ENCODE results near the gene AFAP1L2. TPM values are rescaled to one million over a fixed set of nuclear protein-coding genes. Genes with fewer than 3 reads are reported as not detected.
A peak's percentile ranks its signal among the peaks of the same experiment; 100 is the strongest.

Gene AFAP1L2
- total and polyA plus RNA-seq, 7 experiments from 2014 or later, result 0.56 to 3.0 (median 1.5) TPM

DNA sequence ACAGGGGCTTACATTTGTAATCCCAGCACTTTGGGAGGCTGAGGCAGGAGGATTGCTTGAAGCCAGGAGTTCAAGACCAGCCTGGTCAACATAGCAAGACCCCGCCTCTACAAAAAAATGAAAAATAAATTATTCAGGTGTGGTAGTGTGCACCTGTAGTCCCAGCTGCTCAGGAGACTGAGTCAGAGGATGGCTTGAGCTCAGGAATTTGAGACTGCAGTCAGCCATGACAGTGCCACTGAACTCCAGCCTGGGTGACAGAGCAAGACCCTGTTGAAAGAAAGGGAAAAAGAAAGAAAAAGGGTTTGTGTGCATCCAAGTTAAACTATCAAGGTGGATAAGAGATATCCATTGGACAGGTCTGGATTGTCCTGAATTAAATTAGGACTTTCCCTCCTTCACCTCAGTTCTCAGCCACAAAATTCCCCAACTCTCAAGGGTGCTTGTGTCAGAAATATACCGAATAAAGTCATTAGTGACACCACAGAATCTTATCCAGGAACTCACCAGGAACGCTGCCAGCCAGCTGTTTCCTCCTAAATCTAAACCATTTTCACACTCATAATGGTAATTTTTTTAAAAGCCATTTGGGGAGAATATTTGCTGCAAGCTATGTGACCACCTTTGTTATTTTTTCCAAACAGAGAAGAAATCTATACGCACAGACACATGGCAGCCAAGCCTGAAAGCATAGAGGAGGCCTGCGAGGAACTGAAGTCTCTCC, 12.0 kb downstream of the AFAP1L2 start:
- Mint-ChIP-seq H3K4me3 (no peak overlapping the region), H3K27me3 (peaks cover 6 to 36% (median 32%) of the 10 kb centered on the region in 5 donors), H3K36me3 (peaks cover 0 to 6% (median 0%) of the 10 kb centered on the region in 5 donors), H3K9me3 (peaks cover 0 to 11% (median 0%) of the 10 kb centered on the region in 11 donors), H3K4me1 (peaks cover 0 to 18% (median 0%) of the 10 kb centered on the region in 7 donors), H3K27ac (no peak overlapping the region)
- peaks cover 0 to 4% of the 10 kb centered on the region in 2 donors for H3K27me3 ChIP-seq (ENCODE audit: control insufficient read depth in 2 of 2, insufficient read depth in 2 of 2, low read length in 2 of 2)
- ChIA-PET CTCF (no interaction called here), POLR2A (no interaction called here)
- DNase-seq, result no peak
- no peak overlapping the region for H3K4me3 ChIP-seq (ENCODE audit: low read length)
- no peak overlapping the region for H3K27ac ChIP-seq (ENCODE audit: low read depth, low read length)
- intact Hi-C loops (cut with micrococcal nuclease), result no loop called here
- no peak for ATAC-seq
- no peaks in the 10 kb centered on the region for H3K36me3 ChIP-seq (ENCODE audit: control insufficient read depth in 2 of 3, insufficient read depth in 3 of 3, low read length in 3 of 3)
- no peaks in the 10 kb centered on the region for H3K9me3 ChIP-seq (ENCODE audit: control insufficient read depth in 2 of 3, low read length in 3 of 3)
- H3K4me1 ChIP-seq (ENCODE audit: control insufficient read depth in 2 of 2, insufficient read depth in 2 of 2, low read length in 2 of 2), result no peaks in the 10 kb centered on the region

DNA sequence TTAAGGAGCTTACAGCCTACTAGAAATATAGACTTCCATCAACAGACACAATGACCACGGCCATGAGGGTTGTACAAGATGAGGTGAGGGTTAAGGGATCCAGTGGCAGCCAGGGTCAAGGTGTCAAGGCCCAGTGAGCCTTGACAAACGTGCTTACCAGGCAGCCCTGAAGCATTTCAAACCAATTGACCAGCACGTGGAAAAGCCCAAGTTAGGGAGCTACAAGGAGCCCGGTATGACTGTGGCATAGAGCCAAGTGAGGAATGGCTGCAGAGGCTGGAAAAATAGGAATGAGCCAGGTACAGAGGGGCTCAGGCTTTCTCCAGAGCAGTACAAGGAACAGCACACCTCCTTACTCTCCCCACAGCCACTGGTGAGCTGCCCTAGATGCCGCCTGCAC, 12.7 kb downstream of the AFAP1L2 start:
- Histone ChIP-seq H3K36me3 (ENCODE audit: control insufficient read depth in 2 of 3, insufficient read depth in 3 of 3, low read length in 3 of 3) (no peaks in the 10 kb centered on the region), H3K4me1 (ENCODE audit: control insufficient read depth in 2 of 2, insufficient read depth in 2 of 2, low read length in 2 of 2) (no peaks in the 10 kb centered on the region), H3K27me3 (ENCODE audit: control insufficient read depth in 2 of 2, insufficient read depth in 2 of 2, low read length in 2 of 2) (peaks cover 0 to 4% of the 10 kb centered on the region in 2 donors), H3K4me3 (ENCODE audit: low read length) (no peak overlapping the region), H3K27ac (ENCODE audit: low read depth, low read length) (no peak overlapping the region), H3K9me3 (ENCODE audit: control insufficient read depth in 2 of 3, low read length in 3 of 3) (no peaks in the 10 kb centered on the region)
- DNase-seq (no peak), ATAC-seq (no peak)
- ChIA-PET CTCF (no interaction called here), POLR2A (no interaction called here)
- H3K9me3 Mint-ChIP-seq, result peaks cover 0 to 11% (median 0%) of the 10 kb centered on the region in 11 donors
- peaks cover 6 to 33% (median 27%) of the 10 kb centered on the region in 5 donors for H3K27me3 Mint-ChIP-seq
- intact Hi-C loops (cut with micrococcal nuclease), result no loop called here
- H3K36me3 Mint-ChIP-seq, result peaks cover 0 to 6% (median 0%) of the 10 kb centered on the region in 5 donors
- H3K4me3 Mint-ChIP-seq, result no peak overlapping the region
- H3K27ac Mint-ChIP-seq, result peak overlapping the region in 1 of 9 donors; percentile 5
- H3K4me1 Mint-ChIP-seq, result peaks cover 0 to 13% (median 0%) of the 10 kb centered on the region in 7 donors

GRCh38 chr10:114389426-114389825, 14.9 kb downstream of the AFAP1L2 start:
- Histone ChIP-seq H3K27me3 (ENCODE audit: control insufficient read depth in 2 of 2, insufficient read depth in 2 of 2, low read length in 2 of 2) (no peaks in the 10 kb centered on the region), H3K4me3 (ENCODE audit: low read length) (no peak overlapping the region), H3K27ac (ENCODE audit: low read depth, low read length) (no peak overlapping the region), H3K36me3 (ENCODE audit: control insufficient read depth in 2 of 3, insufficient read depth in 3 of 3, low read length in 3 of 3) (no peaks in the 10 kb centered on the region), H3K4me1 (ENCODE audit: control insufficient read depth in 2 of 2, insufficient read depth in 2 of 2, low read length in 2 of 2) (no peaks in the 10 kb centered on the region), H3K9me3 (ENCODE audit: control insufficient read depth in 2 of 3, low read length in 3 of 3) (no peaks in the 10 kb centered on the region)
- Mint-ChIP-seq H3K27me3 (peaks cover 0 to 29% (median 10%) of the 10 kb centered on the region in 5 donors), H3K36me3 (peaks cover 0 to 6% (median 0%) of the 10 kb centered on the region in 5 donors), H3K4me1 (peaks cover 0 to 9% (median 0%) of the 10 kb centered on the region in 7 donors), H3K9me3 (peaks cover 0 to 11% (median 0%) of the 10 kb centered on the region in 11 donors), H3K27ac (no peak overlapping the region), H3K4me3 (no peak overlapping the region)
- DNase-seq, result no peak
- POLR2A ChIA-PET, result no interaction called here
- ATAC-seq, result no peak
- intact Hi-C loops (cut with micrococcal nuclease), result no loop called here
- CTCF ChIA-PET, result no interaction called here

DNA sequence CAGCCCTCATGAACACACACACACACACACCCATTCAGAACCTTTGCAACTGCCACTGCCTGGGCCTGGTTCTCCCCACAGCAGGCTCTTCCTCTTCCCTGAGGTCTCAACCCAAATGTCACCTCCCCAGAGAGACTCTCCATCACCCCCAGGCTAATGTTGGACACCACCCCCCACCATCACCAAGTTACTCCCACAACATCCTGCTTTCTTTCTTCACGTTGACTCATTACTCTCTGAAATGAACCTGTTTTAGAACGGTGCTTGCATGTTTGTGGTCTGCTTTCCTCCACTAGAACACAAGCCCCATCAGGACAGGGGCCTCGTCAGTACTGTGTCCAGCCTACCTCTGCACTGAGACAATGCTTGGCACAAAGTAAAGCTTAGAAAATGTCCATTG, 16.0 kb downstream of the AFAP1L2 start:
- H3K9me3 Mint-ChIP-seq, result peaks cover 0 to 11% (median 0%) of the 10 kb centered on the region in 11 donors
- peaks cover 0 to 20% (median 6%) of the 10 kb centered on the region in 5 donors for H3K27me3 Mint-ChIP-seq
- H3K9me3 ChIP-seq (ENCODE audit: control insufficient read depth in 2 of 3, low read length in 3 of 3), result no peaks in the 10 kb centered on the region
- H3K4me3 ChIP-seq (ENCODE audit: low read length), result no peak overlapping the region
- peak overlapping the region in 1 of 9 donors; percentile 44 for H3K27ac Mint-ChIP-seq
- no peak for DNase-seq
- H3K4me1 ChIP-seq (ENCODE audit: control insufficient read depth in 2 of 2, insufficient read depth in 2 of 2, low read length in 2 of 2), result no peaks in the 10 kb centered on the region
- peaks cover 0 to 9% (median 0%) of the 10 kb centered on the region in 7 donors for H3K4me1 Mint-ChIP-seq
- no peak for ATAC-seq
- ChIA-PET CTCF (no interaction called here), POLR2A (no interaction called here)
- H3K4me3 Mint-ChIP-seq, result peak overlapping the region in 1 of 10 donors; percentile 16
- H3K27me3 ChIP-seq (ENCODE audit: control insufficient read depth in 2 of 2, insufficient read depth in 2 of 2, low read length in 2 of 2), result no peaks in the 10 kb centered on the region
- H3K36me3 Mint-ChIP-seq, result peaks cover 0 to 6% (median 0%) of the 10 kb centered on the region in 5 donors
- H3K36me3 ChIP-seq (ENCODE audit: control insufficient read depth in 2 of 3, insufficient read depth in 3 of 3, low read length in 3 of 3), result no peaks in the 10 kb centered on the region
- H3K27ac ChIP-seq (ENCODE audit: low read depth, low read length), result no peak overlapping the region
- intact Hi-C loops (cut with micrococcal nuclease), result no loop called here

DNA sequence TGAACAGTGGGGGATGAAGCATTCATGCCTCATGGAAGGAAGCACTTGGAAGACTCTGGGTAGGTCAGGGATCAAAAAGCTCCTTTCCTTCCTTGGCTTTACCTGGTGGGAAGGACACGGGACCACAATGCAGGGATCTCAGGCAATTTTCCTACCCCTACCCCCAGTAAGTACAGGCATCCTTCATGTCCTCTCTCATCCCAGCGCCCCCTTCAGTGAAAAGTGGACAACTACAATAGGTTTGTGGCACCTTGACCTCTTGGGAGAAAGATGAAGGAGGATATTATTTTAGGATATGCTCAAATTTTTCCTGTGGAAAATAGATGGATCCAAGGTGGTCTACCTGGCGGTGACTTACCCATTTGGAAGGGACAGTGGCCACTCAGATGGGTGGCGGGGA, 16.5 kb downstream of the AFAP1L2 start:
- Histone ChIP-seq H3K36me3 (ENCODE audit: control insufficient read depth in 2 of 3, insufficient read depth in 3 of 3, low read length in 3 of 3) (no peaks in the 10 kb centered on the region), H3K4me1 (ENCODE audit: control insufficient read depth in 2 of 2, insufficient read depth in 2 of 2, low read length in 2 of 2) (no peaks in the 10 kb centered on the region), H3K27ac (ENCODE audit: low read depth, low read length) (no peak overlapping the region), H3K9me3 (ENCODE audit: control insufficient read depth in 2 of 3, low read length in 3 of 3) (no peaks in the 10 kb centered on the region), H3K27me3 (ENCODE audit: control insufficient read depth in 2 of 2, insufficient read depth in 2 of 2, low read length in 2 of 2) (no peaks in the 10 kb centered on the region), H3K4me3 (ENCODE audit: low read length) (no peak overlapping the region)
- DNase-seq, result no peak
- intact Hi-C loops (cut with micrococcal nuclease), result no loop called here
- ChIA-PET CTCF (no interaction called here), POLR2A (no interaction called here)
- no peak overlapping the region for H3K27ac Mint-ChIP-seq
- peaks cover 0 to 20% (median 10%) of the 10 kb centered on the region in 5 donors for H3K27me3 Mint-ChIP-seq
- H3K4me1 Mint-ChIP-seq, result peaks cover 0 to 9% (median 0%) of the 10 kb centered on the region in 7 donors
- no peak overlapping the region for H3K4me3 Mint-ChIP-seq
- no peak for ATAC-seq
- H3K9me3 Mint-ChIP-seq, result peaks cover 0 to 11% (median 0%) of the 10 kb centered on the region in 11 donors
- H3K36me3 Mint-ChIP-seq, result peaks cover 0 to 6% (median 0%) of the 10 kb centered on the region in 5 donors

DNA sequence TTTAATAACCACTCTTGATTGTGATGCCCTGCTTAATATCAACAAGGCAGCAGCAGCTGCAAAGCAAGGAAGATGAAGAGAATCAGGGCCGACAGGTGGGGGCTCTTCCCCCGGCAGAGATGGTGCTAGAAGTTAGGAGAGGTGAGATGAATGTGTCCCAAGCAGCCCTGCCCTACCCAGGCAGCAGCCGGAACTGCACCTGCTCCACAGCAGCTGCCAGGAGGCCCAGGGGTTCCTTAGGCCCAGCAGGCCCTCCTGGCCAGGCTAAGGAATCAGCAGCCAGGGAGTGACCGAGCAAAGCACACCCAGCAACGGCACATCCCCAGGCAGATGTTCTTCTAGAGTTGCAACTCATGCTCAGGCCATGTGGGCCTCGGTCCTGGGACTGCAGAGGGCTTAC, 17.9 kb downstream of the AFAP1L2 start:
- H3K4me3 Mint-ChIP-seq, result no peak overlapping the region
- Histone ChIP-seq H3K36me3 (ENCODE audit: control insufficient read depth in 2 of 3, insufficient read depth in 3 of 3, low read length in 3 of 3) (no peaks in the 10 kb centered on the region), H3K27ac (ENCODE audit: low read depth, low read length) (no peak overlapping the region), H3K4me1 (ENCODE audit: control insufficient read depth in 2 of 2, insufficient read depth in 2 of 2, low read length in 2 of 2) (no peaks in the 10 kb centered on the region), H3K9me3 (ENCODE audit: control insufficient read depth in 2 of 3, low read length in 3 of 3) (no peaks in the 10 kb centered on the region), H3K27me3 (ENCODE audit: control insufficient read depth in 2 of 2, insufficient read depth in 2 of 2, low read length in 2 of 2) (no peaks in the 10 kb centered on the region), H3K4me3 (ENCODE audit: low read length) (no peak overlapping the region)
- intact Hi-C loops (cut with micrococcal nuclease), result no loop called here
- H3K27ac Mint-ChIP-seq, result no peak overlapping the region
- H3K27me3 Mint-ChIP-seq, result peaks cover 0 to 28% (median 11%) of the 10 kb centered on the region in 5 donors
- DNase-seq (no peak), ATAC-seq (no peak)
- peaks cover 0 to 11% (median 0%) of the 10 kb centered on the region in 11 donors for H3K9me3 Mint-ChIP-seq
- CTCF ChIA-PET, result no interaction called here
- POLR2A ChIA-PET, result no interaction called here
- H3K36me3 Mint-ChIP-seq, result peaks cover 0 to 6% (median 0%) of the 10 kb centered on the region in 5 donors
- H3K4me1 Mint-ChIP-seq, result peaks cover 0 to 9% (median 0%) of the 10 kb centered on the region in 7 donors

DNA sequence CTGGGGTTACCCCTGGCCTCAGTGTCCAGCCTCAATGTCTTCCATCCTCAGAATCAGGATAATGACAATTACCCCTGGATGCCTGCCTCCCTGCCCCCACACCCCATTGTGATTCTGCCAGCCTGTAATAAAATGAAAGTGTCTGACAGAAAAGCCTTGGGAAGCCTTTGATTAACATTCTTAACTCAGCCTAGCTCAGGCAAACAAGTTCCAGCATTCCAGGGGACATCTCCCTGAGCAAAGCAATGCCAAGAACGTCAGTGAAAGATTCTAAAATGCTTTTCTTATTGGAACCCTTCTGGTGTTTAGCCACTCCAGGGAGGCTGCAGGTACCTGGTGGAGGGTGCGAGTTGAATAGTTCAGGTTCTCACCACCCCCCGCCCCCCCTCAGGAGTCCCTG, 18.7 kb downstream of the AFAP1L2 start:
- Mint-ChIP-seq H3K27ac (no peak overlapping the region), H3K4me1 (peaks cover 0 to 9% (median 0%) of the 10 kb centered on the region in 7 donors), H3K9me3 (peaks cover 0 to 11% (median 0%) of the 10 kb centered on the region in 11 donors), H3K27me3 (peaks cover 6 to 32% (median 13%) of the 10 kb centered on the region in 5 donors), H3K36me3 (peaks cover 0 to 8% (median 0%) of the 10 kb centered on the region in 5 donors), H3K4me3 (no peak overlapping the region)
- Histone ChIP-seq H3K9me3 (ENCODE audit: control insufficient read depth in 2 of 3, low read length in 3 of 3) (no peaks in the 10 kb centered on the region), H3K4me1 (ENCODE audit: control insufficient read depth in 2 of 2, insufficient read depth in 2 of 2, low read length in 2 of 2) (no peaks in the 10 kb centered on the region), H3K4me3 (ENCODE audit: low read length) (no peak overlapping the region), H3K27ac (ENCODE audit: low read depth, low read length) (no peak overlapping the region), H3K27me3 (ENCODE audit: control insufficient read depth in 2 of 2, insufficient read depth in 2 of 2, low read length in 2 of 2) (no peaks in the 10 kb centered on the region), H3K36me3 (ENCODE audit: control insufficient read depth in 2 of 3, insufficient read depth in 3 of 3, low read length in 3 of 3) (no peaks in the 10 kb centered on the region)
- intact Hi-C loops (cut with micrococcal nuclease), result no loop called here
- DNase-seq, result no peak
- ChIA-PET CTCF (no interaction called here), POLR2A (no interaction called here)
- ATAC-seq, result no peak
